ENCODE results near the gene DMBX1. TPM values are rescaled to one million over a fixed set of nuclear protein-coding genes. Genes with fewer than 3 reads are reported as not detected.

The DMBX1 gene
- polyA plus RNA-seq, 1 of the 3 experiments (the other 2 are of a cell fraction), result not detected

- TF ChIP-seq, protein P1, sequence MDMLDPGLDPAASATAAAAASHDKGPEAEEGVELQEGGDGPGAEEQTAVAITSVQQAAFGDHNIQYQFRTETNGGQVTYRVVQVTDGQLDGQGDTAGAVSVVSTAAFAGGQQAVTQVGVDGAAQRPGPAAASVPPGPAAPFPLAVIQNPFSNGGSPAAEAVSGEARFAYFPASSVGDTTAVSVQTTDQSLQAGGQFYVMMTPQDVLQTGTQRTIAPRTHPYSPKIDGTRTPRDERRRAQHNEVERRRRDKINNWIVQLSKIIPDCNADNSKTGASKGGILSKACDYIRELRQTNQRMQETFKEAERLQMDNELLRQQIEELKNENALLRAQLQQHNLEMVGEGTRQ (IDR thresholded peaks at IDR 0.05; ENCODE audit: borderline replicate concordance, low read depth, low read length), result no peak
- TF ChIP-seq NRF1 (IDR thresholded peaks at IDR 0.05; ENCODE audit: low read depth, low read length) (no peak), EP300 (IDR thresholded peaks at IDR 0.05; ENCODE audit: borderline replicate concordance in 1 of 2, low read depth in 1 of 2, low read length in 1 of 2) (no peak), FOXM1 (IDR thresholded peaks at IDR 0.05; ENCODE audit: low read depth) (no peak), YY1 (IDR thresholded peaks at IDR 0.05; ENCODE audit: low read depth) (no peak), RCOR1 (IDR thresholded peaks at IDR 0.05; ENCODE audit: low read length) (no peak)
These were observed 28.4 kb upstream of the DMBX1 start (continued) for GRCh38 chr1:46461017-46461808.

DNA sequence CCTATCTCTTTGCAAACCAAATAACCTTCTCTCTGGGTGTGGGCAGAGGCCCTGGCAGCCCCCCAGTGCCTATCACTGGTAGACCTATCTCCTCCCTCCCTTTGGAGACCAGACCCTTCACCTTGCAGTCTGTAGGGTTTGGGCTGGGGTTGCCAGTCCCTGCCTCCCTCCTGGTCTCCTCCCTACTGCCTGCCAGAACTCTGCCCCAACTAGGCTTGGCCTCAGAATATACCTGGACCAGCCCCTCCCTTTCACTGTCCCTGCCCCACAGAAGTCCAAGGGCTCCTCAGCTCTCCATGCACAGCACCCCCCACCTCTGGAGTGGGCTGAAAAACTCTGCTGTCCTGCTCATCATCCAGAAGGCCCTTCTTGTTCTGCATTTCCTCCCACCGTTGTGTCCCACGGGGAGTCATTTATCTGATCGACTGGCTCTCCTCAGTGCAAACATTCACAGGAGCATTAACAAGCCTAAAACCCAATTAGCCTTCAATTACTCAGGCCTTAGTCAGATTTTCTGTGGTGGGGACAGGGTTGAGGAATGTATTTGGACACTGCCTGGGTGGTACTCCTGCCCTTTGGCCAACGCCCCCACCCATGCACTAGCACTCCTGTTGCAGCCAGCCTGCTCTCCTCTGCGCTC is 27.7 kb upstream of the DMBX1 start:
- DNase-seq, result peak; percentile 69
- Histone ChIP-seq H3K79me2 (ENCODE audit: insufficient read depth) (no peaks in the 10 kb centered on the region), H3K27ac (ENCODE audit: low read depth in 2 of 2, low read length in 1 of 2) (no peak overlapping the region), H2AFZ (ENCODE audit: low read depth) (no peak overlapping the region), H3F3A (replicated peaks; ENCODE audit: insufficient read depth) (no peaks in the 10 kb centered on the region), H4K20me1 (ENCODE audit: insufficient read depth) (no peaks in the 10 kb centered on the region), H3K27me3 (ENCODE audit: insufficient read depth) (no peaks in the 10 kb centered on the region), H3K9me3 (no peaks in the 10 kb centered on the region), H3K4me1 (ENCODE audit: control insufficient read depth in 1 of 2, insufficient read depth in 2 of 2, low read depth in 1 of 2, low read length in 1 of 2) (peaks cover 0 to 11% of the 10 kb centered on the region in 2 experiments; a peak in 1 of 4 replicates), H3K4me3 (ENCODE audit: low read depth in 2 of 2, low read length in 1 of 2) (no peak overlapping the region), H3K36me3 (replicated peaks in 1 of 2; ENCODE audit: control insufficient read depth in 1 of 2, insufficient read depth in 2 of 2, low read length in 1 of 2) (no peaks in the 10 kb centered on the region), H3K9me2 (no peaks in the 10 kb centered on the region), H3K9ac (no peak overlapping the region), H3K4me2 (no peak overlapping the region)
- POLR2A ChIA-PET, result no interaction called here
- TF ChIP-seq MEF2A (IDR thresholded peaks at IDR 0.05; ENCODE audit: borderline replicate concordance, low read depth) (no peak), FOXJ3 (CRISPR knock-in tag; IDR thresholded peaks at IDR 0.05) (no peak), SMC3 (IDR thresholded peaks at IDR 0.05; ENCODE audit: low read depth, low read length) (no peak), GATA2 (CRISPR knock-in tag; IDR thresholded peaks at IDR 0.05) (peak; percentile 78), RAD21 (IDR thresholded peaks at IDR 0.05; ENCODE audit: low read length) (no peak), RCOR1 (IDR thresholded peaks at IDR 0.05; ENCODE audit: low read length) (peak; percentile 71; the same call in 1 of the 2 replicates), FOXM1 (IDR thresholded peaks at IDR 0.05; ENCODE audit: low read depth) (no peak), EP300 (IDR thresholded peaks at IDR 0.05; ENCODE audit: borderline replicate concordance in 1 of 2, low read depth in 1 of 2, low read length in 1 of 2) (peak in 1 of 2 experiments; percentile 37; a peak in 1 of 4 replicates)
- TF ChIP-seq, protein P2, sequence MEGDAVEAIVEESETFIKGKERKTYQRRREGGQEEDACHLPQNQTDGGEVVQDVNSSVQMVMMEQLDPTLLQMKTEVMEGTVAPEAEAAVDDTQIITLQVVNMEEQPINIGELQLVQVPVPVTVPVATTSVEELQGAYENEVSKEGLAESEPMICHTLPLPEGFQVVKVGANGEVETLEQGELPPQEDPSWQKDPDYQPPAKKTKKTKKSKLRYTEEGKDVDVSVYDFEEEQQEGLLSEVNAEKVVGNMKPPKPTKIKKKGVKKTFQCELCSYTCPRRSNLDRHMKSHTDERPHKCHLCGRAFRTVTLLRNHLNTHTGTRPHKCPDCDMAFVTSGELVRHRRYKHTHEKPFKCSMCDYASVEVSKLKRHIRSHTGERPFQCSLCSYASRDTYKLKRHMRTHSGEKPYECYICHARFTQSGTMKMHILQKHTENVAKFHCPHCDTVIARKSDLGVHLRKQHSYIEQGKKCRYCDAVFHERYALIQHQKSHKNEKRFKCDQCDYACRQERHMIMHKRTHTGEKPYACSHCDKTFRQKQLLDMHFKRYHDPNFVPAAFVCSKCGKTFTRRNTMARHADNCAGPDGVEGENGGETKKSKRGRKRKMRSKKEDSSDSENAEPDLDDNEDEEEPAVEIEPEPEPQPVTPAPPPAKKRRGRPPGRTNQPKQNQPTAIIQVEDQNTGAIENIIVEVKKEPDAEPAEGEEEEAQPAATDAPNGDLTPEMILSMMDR (IDR thresholded peaks at IDR 0.05), result no peak
- 27% methylated on average over 5 of the region's 5 CpGs for WGBS (ENCODE audit: low lambda C conversion rate)
- CTCF ChIA-PET, result interaction anchor here (1.1 to 10.6 kb wide), 4 partner anchors 16 to 76 kb away, joined by 3 to 99 read pairs (median 5); no protein-coding TSS in a partner anchor
